Activated CD4-positive, alpha-beta T cell treated with anti-CD3 and anti-CD28 coated beads, Interleukin-2, amount 10 ng/mL, durations not matched to agents 24 days and 14 days (primary cell): Measurements from ENCODE around the gene COIL. TPM values are rescaled to one million over a fixed set of nuclear protein-coding genes. Genes with fewer than 3 reads are reported as not detected.

Experiments used
- DNase-seq: peaks from one replicate; pipeline ENCODE4 v3.0.0; 2022
- H3K27ac Mint-ChIP-seq: one replicate; pipeline ENCODE4 v1.8.0; 2022; ENCODE audit warnings: mild to moderate bottlenecking, mixed read lengths
- H3K27me3 Mint-ChIP-seq: one replicate; pipeline ENCODE4 v1.8.0; 2022; ENCODE audit warnings: mixed read lengths
- H3K36me3 Mint-ChIP-seq: one replicate; pipeline ENCODE4 v1.8.0; 2022; ENCODE audit warnings: low read depth, mild to moderate bottlenecking, mixed read lengths
- H3K4me1 Mint-ChIP-seq: one replicate; pipeline ENCODE4 v1.8.0; 2021; ENCODE audit warnings: mixed read lengths
- H3K4me3 Mint-ChIP-seq: one replicate; pipeline ENCODE4 v1.8.0; 2022; ENCODE audit warnings: mild to moderate bottlenecking, moderate library complexity, mixed read lengths
- H3K9me3 Mint-ChIP-seq: one replicate; pipeline ENCODE4 v1.8.0; 2021; ENCODE audit warnings: mixed read lengths
- intact Hi-C: fragments of 100-400 bp; cut with micrococcal nuclease; formaldehyde crosslinking; loops from one replicate; pipeline ENCODE4 v1.15.1; 2023
- total RNA-seq: library from RNA; stranded (reverse); gene quantifications from 2 replicates; pipeline ENCODE4 v1.2.3, GENCODE V29; 2022

The COIL gene
- 23.1 and 23.3 TPM in 2 replicates for total RNA-seq

GRCh38 chr17:56960596-56961538, at the start of gene COIL:
COIL (minus strand) TSS chr17:56961050; CDS start chr17:56961019, 31 bp downstream.
- DNase-seq = peak; percentile 98
- H3K36me3 Mint-ChIP-seq = peaks cover 6% of the 10 kb centered on the region
- H3K4me3 Mint-ChIP-seq = peak within 1 kb of the TSS; percentile 84
- H3K27me3 Mint-ChIP-seq = peaks cover 2% of the 10 kb centered on the region
- H3K9me3 Mint-ChIP-seq = no peaks in the 10 kb centered on the region
- peak within 1 kb of the TSS; percentile 85 for H3K27ac Mint-ChIP-seq
- H3K4me1 Mint-ChIP-seq = peaks cover 19% of the 10 kb centered on the region
- intact Hi-C loops = loop anchor here (1.0 to 2.0 kb wide), 2 partner anchors 17 to 128 kb away; partner anchors contain the start of genes C17orf67 and SCPEP1

- peaks cover 16% of the 10 kb centered on the region for H3K27me3 Mint-ChIP-seq
- no peak overlapping the region for H3K27ac Mint-ChIP-seq
Observed at GRCh38 chr17:57010487-57010886, 49.6 kb upstream of the COIL start.

GRCh38 chr17:57009737-57010445, 49.0 kb upstream of the COIL start:
- peaks cover 16% of the 10 kb centered on the region for H3K27me3 Mint-ChIP-seq
- intact Hi-C loops = no loop called here
- no peaks in the 10 kb centered on the region for H3K9me3 Mint-ChIP-seq
- H3K36me3 Mint-ChIP-seq = no peaks in the 10 kb centered on the region
- H3K4me3 Mint-ChIP-seq = no peak overlapping the region
- H3K27ac Mint-ChIP-seq = no peak overlapping the region
- H3K4me1 Mint-ChIP-seq = peaks cover 13% of the 10 kb centered on the region
- peak; percentile 83 for DNase-seq

More at GRCh38 chr17:57010487-57010886, 49.6 kb upstream of the COIL start:
- Mint-ChIP-seq H3K9me3 (no peaks in the 10 kb centered on the region), H3K4me1 (peaks cover 8% of the 10 kb centered on the region), H3K36me3 (no peaks in the 10 kb centered on the region), H3K4me3 (no peak overlapping the region)
- no peak for DNase-seq
- intact Hi-C loops = no loop called here

GRCh38 chr17:57008958-57009357, 48.1 kb upstream of the COIL start:
- intact Hi-C loops = no loop called here
- Mint-ChIP-seq H3K27me3 (peaks cover 16% of the 10 kb centered on the region), H3K4me1 (peaks cover 13% of the 10 kb centered on the region), H3K27ac (no peak overlapping the region), H3K4me3 (no peak overlapping the region), H3K9me3 (no peaks in the 10 kb centered on the region), H3K36me3 (no peaks in the 10 kb centered on the region)
- no peak for DNase-seq

GRCh38 chr17:57006040-57006439, 45.2 kb upstream of the COIL start:
- intact Hi-C loops = no loop called here
- peaks cover 9% of the 10 kb centered on the region for H3K27me3 Mint-ChIP-seq
- H3K36me3 Mint-ChIP-seq = no peaks in the 10 kb centered on the region

GRCh38 chr17:57004944-57005579, 44.2 kb upstream of the COIL start:
- H3K27ac Mint-ChIP-seq = no peak overlapping the region
- intact Hi-C loops = no loop called here
- peaks cover 5% of the 10 kb centered on the region for H3K27me3 Mint-ChIP-seq
- no peak overlapping the region for H3K4me3 Mint-ChIP-seq
- H3K36me3 Mint-ChIP-seq = no peaks in the 10 kb centered on the region
- peaks cover 11% of the 10 kb centered on the region for H3K4me1 Mint-ChIP-seq
- no peaks in the 10 kb centered on the region for H3K9me3 Mint-ChIP-seq
- no peak for DNase-seq

More at GRCh38 chr17:57006040-57006439, 45.2 kb upstream of the COIL start:
- H3K27ac Mint-ChIP-seq = no peak overlapping the region
- DNase-seq = no peak
- no peaks in the 10 kb centered on the region for H3K9me3 Mint-ChIP-seq
- H3K4me1 Mint-ChIP-seq = peaks cover 13% of the 10 kb centered on the region
- no peak overlapping the region for H3K4me3 Mint-ChIP-seq

- intact Hi-C loops = no loop called here
- H3K27me3 Mint-ChIP-seq = no peaks in the 10 kb centered on the region
- no peak overlapping the region for H3K27ac Mint-ChIP-seq
- no peaks in the 10 kb centered on the region for H3K36me3 Mint-ChIP-seq
- no peak overlapping the region for H3K4me3 Mint-ChIP-seq
- DNase-seq = no peak
- H3K9me3 Mint-ChIP-seq = no peaks in the 10 kb centered on the region
- H3K4me1 Mint-ChIP-seq = peaks cover 5% of the 10 kb centered on the region
Observed at GRCh38 chr17:57002904-57003303, 42.1 kb upstream of the COIL start.

GRCh38 chr17:57001541-57001940, 40.7 kb upstream of the COIL start:
- intact Hi-C loops = no loop called here
- Mint-ChIP-seq H3K27ac (no peak overlapping the region), H3K36me3 (no peaks in the 10 kb centered on the region), H3K27me3 (no peaks in the 10 kb centered on the region), H3K4me3 (no peak overlapping the region), H3K4me1 (peaks cover 5% of the 10 kb centered on the region), H3K9me3 (no peaks in the 10 kb centered on the region)
- DNase-seq = no peak

GRCh38 chr17:56997313-56997712, 36.5 kb upstream of the COIL start:
- no peaks in the 10 kb centered on the region for H3K4me1 Mint-ChIP-seq
- H3K27ac Mint-ChIP-seq = no peak overlapping the region
- intact Hi-C loops = no loop called here
- no peak overlapping the region for H3K4me3 Mint-ChIP-seq
- H3K36me3 Mint-ChIP-seq = no peaks in the 10 kb centered on the region
- no peak for DNase-seq
- no peaks in the 10 kb centered on the region for H3K27me3 Mint-ChIP-seq
- H3K9me3 Mint-ChIP-seq = no peaks in the 10 kb centered on the region

- intact Hi-C loops = no loop called here
- Mint-ChIP-seq H3K36me3 (no peaks in the 10 kb centered on the region), H3K27me3 (no peaks in the 10 kb centered on the region), H3K4me1 (no peaks in the 10 kb centered on the region), H3K27ac (no peak overlapping the region), H3K4me3 (no peak overlapping the region), H3K9me3 (no peaks in the 10 kb centered on the region)
- no peak for DNase-seq
Observed at GRCh38 chr17:56995766-56996165, 34.9 kb upstream of the COIL start.

GRCh38 chr17:56994009-56994792, 33.4 kb upstream of the COIL start:
- peaks cover 2% of the 10 kb centered on the region for H3K36me3 Mint-ChIP-seq
- no peak overlapping the region for H3K4me3 Mint-ChIP-seq
- no peaks in the 10 kb centered on the region for H3K9me3 Mint-ChIP-seq
- DNase-seq = no peak
- no peaks in the 10 kb centered on the region for H3K4me1 Mint-ChIP-seq
- no peak overlapping the region for H3K27ac Mint-ChIP-seq
- no peaks in the 10 kb centered on the region for H3K27me3 Mint-ChIP-seq
- intact Hi-C loops = no loop called here

- Mint-ChIP-seq H3K4me1 (no peaks in the 10 kb centered on the region), H3K9me3 (no peaks in the 10 kb centered on the region), H3K27ac (no peak overlapping the region), H3K27me3 (no peaks in the 10 kb centered on the region), H3K36me3 (peaks cover 2% of the 10 kb centered on the region), H3K4me3 (no peak overlapping the region)
- DNase-seq = no peak
- intact Hi-C loops = no loop called here
Observed at GRCh38 chr17:56992364-56992763, 31.5 kb upstream of the COIL start.

GRCh38 chr17:56988901-56989572, 28.2 kb upstream of the COIL start:
- H3K4me3 Mint-ChIP-seq = no peak overlapping the region
- no peak for DNase-seq
- H3K36me3 Mint-ChIP-seq = peaks cover 6% of the 10 kb centered on the region
- no peaks in the 10 kb centered on the region for H3K4me1 Mint-ChIP-seq
- intact Hi-C loops = no loop called here
- no peaks in the 10 kb centered on the region for H3K27me3 Mint-ChIP-seq
- no peak overlapping the region for H3K27ac Mint-ChIP-seq
- H3K9me3 Mint-ChIP-seq = no peaks in the 10 kb centered on the region
